GM12891 (cell line): ENCODE measurements around the gene SLC35B1.

ENCODE experiments used
- POLR2A ChIP-seq: IDR thresholded peaks from 2 replicates; pipeline ENCODE4 v1.6.1; 2011; ENCODE audit warnings: low read depth, low read length, control low read depth
- POLR2AphosphoS5 ChIP-seq: IDR thresholded peaks from 2 replicates; pipeline ENCODE4 v1.6.1; 2011; ENCODE audit warnings: low read depth, low read length, control low read depth
- SPI1 ChIP-seq: IDR thresholded peaks from 2 replicates; pipeline ENCODE4 v1.6.1; 2011; ENCODE audit warnings: low read depth, low read length, control low read depth

GRCh38 chr17:49716668-49717364 lies 9.1 kb upstream of the SLC35B1 start:
- no peak for TF ChIP-seq POLR2A
- TF ChIP-seq POLR2AphosphoS5: no peak
- no peak for TF ChIP-seq SPI1
